Neuron (in vitro differentiated cells): ENCODE data around the gene PRR35.

ENCODE experiments used
- H2AFZ ChIP-seq: one replicate; pipeline ENCODE4 v1.6.1; 2013; ENCODE audit warnings: low read depth, mild to moderate bottlenecking, inconsistent platforms, low read length, moderate library complexity
- H3K27me3 ChIP-seq: one replicate; pipeline ENCODE4 v1.6.1; 2013; ENCODE audit warnings: low read length; ENCODE audit not compliant: insufficient read depth
- H3K36me3 ChIP-seq: one replicate; pipeline ENCODE4 v1.6.1; 2013; ENCODE audit warnings: low read length; ENCODE audit not compliant: insufficient read depth
- H3K4me1 ChIP-seq: one replicate; pipeline ENCODE4 v1.6.1; 2013; ENCODE audit warnings: low read length; ENCODE audit not compliant: insufficient read depth
- H3K4me3 ChIP-seq: 2 replicates; pipeline ENCODE4 v1.5.1; 2013; ENCODE audit warnings: mild to moderate bottlenecking, low read length, moderate library complexity
- H3K9me3 ChIP-seq: one replicate; pipeline ENCODE4 v1.6.1; 2013; ENCODE audit warnings: low read length

The PRR35 gene

GRCh38 chr16:560204-560700 lies at the start of gene PRR35:
Gene PRR35 (plus strand): TSS chr16:560394. CDS start chr16:563295, 2,901 bp downstream.
- Histone ChIP-seq H2AFZ (no peak within 1 kb of the TSS), H3K4me1 (peaks cover 14% of the 10 kb centered on the region), H3K9me3 (no peaks in the 10 kb centered on the region), H3K36me3 (no peaks in the 10 kb centered on the region), H3K4me3 (no peak within 1 kb of the TSS), H3K27me3 (peaks cover 41% of the 10 kb centered on the region)

- H3K36me3 ChIP-seq: peaks cover 60% of the 10 kb centered on the region
- no peak overlapping the region for H3K4me3 ChIP-seq
- H3K27me3 ChIP-seq: no peaks in the 10 kb centered on the region
- no peaks in the 10 kb centered on the region for H3K4me1 ChIP-seq
- H3K9me3 ChIP-seq: no peaks in the 10 kb centered on the region
- no peak overlapping the region for H2AFZ ChIP-seq
These were observed 47.4 kb upstream of the PRR35 start for GRCh38 chr16:512802-513201.

- H3K4me3 ChIP-seq: no peak overlapping the region
- no peak overlapping the region for H2AFZ ChIP-seq
- no peaks in the 10 kb centered on the region for H3K4me1 ChIP-seq
- H3K9me3 ChIP-seq: no peaks in the 10 kb centered on the region
- H3K36me3 ChIP-seq: peaks cover 60% of the 10 kb centered on the region
- H3K27me3 ChIP-seq: no peaks in the 10 kb centered on the region
These were observed 46.2 kb upstream of the PRR35 start for GRCh38 chr16:513950-514349.

- H3K36me3 ChIP-seq: peaks cover 60% of the 10 kb centered on the region
- H3K27me3 ChIP-seq: no peaks in the 10 kb centered on the region
- no peak overlapping the region for H2AFZ ChIP-seq
These were observed 44.8 kb upstream of the PRR35 start for GRCh38 chr16:515175-515938.

GRCh38 chr16:515939-516226 lies 44.3 kb upstream of the PRR35 start:
- H3K36me3 ChIP-seq: peaks cover 62% of the 10 kb centered on the region
- no peaks in the 10 kb centered on the region for H3K9me3 ChIP-seq
- no peaks in the 10 kb centered on the region for H3K4me1 ChIP-seq
- H3K27me3 ChIP-seq: no peaks in the 10 kb centered on the region
- H2AFZ ChIP-seq: no peak overlapping the region
- H3K4me3 ChIP-seq: no peak overlapping the region

More at GRCh38 chr16:515175-515938, 44.8 kb upstream of the PRR35 start:
- H3K9me3 ChIP-seq: no peaks in the 10 kb centered on the region
- no peaks in the 10 kb centered on the region for H3K4me1 ChIP-seq
- no peak overlapping the region for H3K4me3 ChIP-seq

GRCh38 chr16:516301-516700 lies 43.9 kb upstream of the PRR35 start:
- Histone ChIP-seq H3K4me1 (no peaks in the 10 kb centered on the region), H3K4me3 (no peak overlapping the region), H3K9me3 (no peaks in the 10 kb centered on the region), H3K27me3 (no peaks in the 10 kb centered on the region), H2AFZ (no peak overlapping the region), H3K36me3 (peaks cover 66% of the 10 kb centered on the region)

- H3K4me3 ChIP-seq: no peak overlapping the region
- no peaks in the 10 kb centered on the region for H3K9me3 ChIP-seq
- H3K4me1 ChIP-seq: no peaks in the 10 kb centered on the region
- H3K27me3 ChIP-seq: no peaks in the 10 kb centered on the region
- no peak overlapping the region for H2AFZ ChIP-seq
- peaks cover 76% of the 10 kb centered on the region for H3K36me3 ChIP-seq
These were observed 41.3 kb upstream of the PRR35 start for GRCh38 chr16:518858-519257.

GRCh38 chr16:519425-519824 lies 40.8 kb upstream of the PRR35 start:
- no peaks in the 10 kb centered on the region for H3K27me3 ChIP-seq
- no peak overlapping the region for H3K4me3 ChIP-seq
- H3K4me1 ChIP-seq: no peaks in the 10 kb centered on the region
- no peaks in the 10 kb centered on the region for H3K9me3 ChIP-seq
- H2AFZ ChIP-seq: no peak overlapping the region
- peaks cover 71% of the 10 kb centered on the region for H3K36me3 ChIP-seq

GRCh38 chr16:519841-520687 lies 40.1 kb upstream of the PRR35 start:
- Histone ChIP-seq H3K4me3 (no peak overlapping the region), H3K4me1 (no peaks in the 10 kb centered on the region), H2AFZ (no peak overlapping the region), H3K9me3 (no peaks in the 10 kb centered on the region), H3K36me3 (peaks cover 67% of the 10 kb centered on the region), H3K27me3 (no peaks in the 10 kb centered on the region)

GRCh38 chr16:520847-521246 lies 39.3 kb upstream of the PRR35 start:
- Histone ChIP-seq H3K4me3 (no peak overlapping the region), H3K4me1 (peaks cover 6% of the 10 kb centered on the region), H3K36me3 (peaks cover 59% of the 10 kb centered on the region), H3K9me3 (no peaks in the 10 kb centered on the region), H2AFZ (no peak overlapping the region), H3K27me3 (no peaks in the 10 kb centered on the region)

- H3K36me3 ChIP-seq: peaks cover 53% of the 10 kb centered on the region
- peaks cover 13% of the 10 kb centered on the region for H3K4me1 ChIP-seq
- H2AFZ ChIP-seq: no peak overlapping the region
- no peaks in the 10 kb centered on the region for H3K27me3 ChIP-seq
- no peak overlapping the region for H3K4me3 ChIP-seq
- H3K9me3 ChIP-seq: no peaks in the 10 kb centered on the region
These were observed 38.6 kb upstream of the PRR35 start for GRCh38 chr16:521381-522210.

GRCh38 chr16:522320-523096 lies 37.7 kb upstream of the PRR35 start:
- Histone ChIP-seq H3K36me3 (peaks cover 45% of the 10 kb centered on the region), H3K27me3 (no peaks in the 10 kb centered on the region), H3K4me3 (no peak overlapping the region), H2AFZ (no peak overlapping the region), H3K9me3 (no peaks in the 10 kb centered on the region), H3K4me1 (peaks cover 14% of the 10 kb centered on the region)
